HAP-1 (cell line): ENCODE data around the gene PYCARD.

ENCODE experiments used
- DNase-seq, 2 experiments: peaks; one replicate each; pipeline ENCODE4 v3.0.0-alpha.2; 2016 to 2020; ENCODE audit warnings: low spot score in 2 of 2
- H3K27me3 ChIP-seq: fragments of 250-450 bp; sonication (Bioruptor Pico); 2 replicates; pipeline ENCODE4 v1.5.1; 2020; ENCODE audit warnings: low read depth, mild to moderate bottlenecking, moderate library complexity
- H3K36me3 ChIP-seq: fragments of 250-450 bp; sonication (Bioruptor Pico); replicated peaks from 2 replicates; pipeline ENCODE4 v1.5.1; 2020; ENCODE audit warnings: mild to moderate bottlenecking
- H3K4me1 ChIP-seq: fragments of 250-450 bp; sonication (Bioruptor Pico); 2 replicates; pipeline ENCODE4 v1.5.1; 2020; ENCODE audit warnings: mild to moderate bottlenecking
- H3K4me3 ChIP-seq: fragments of 250-450 bp; sonication (Bioruptor Pico); 2 replicates; pipeline ENCODE4 v1.5.1; 2020; ENCODE audit warnings: mild to moderate bottlenecking, moderate library complexity
- H3K9me3 ChIP-seq: fragments of 250-450 bp; sonication (Bioruptor Pico); 2 replicates; pipeline ENCODE4 v1.5.1; 2020; ENCODE audit warnings: mild to moderate bottlenecking, moderate library complexity
- in situ Hi-C: fragments of 300-500 bp; cut with MboI; formaldehyde crosslinking; loops from 3 replicates; pipeline ENCODE4 v1.14.3; 2020; ENCODE audit warnings: low sequenced_read_pairs, inconsistent platforms, mixed read lengths

Gene PYCARD

DNA sequence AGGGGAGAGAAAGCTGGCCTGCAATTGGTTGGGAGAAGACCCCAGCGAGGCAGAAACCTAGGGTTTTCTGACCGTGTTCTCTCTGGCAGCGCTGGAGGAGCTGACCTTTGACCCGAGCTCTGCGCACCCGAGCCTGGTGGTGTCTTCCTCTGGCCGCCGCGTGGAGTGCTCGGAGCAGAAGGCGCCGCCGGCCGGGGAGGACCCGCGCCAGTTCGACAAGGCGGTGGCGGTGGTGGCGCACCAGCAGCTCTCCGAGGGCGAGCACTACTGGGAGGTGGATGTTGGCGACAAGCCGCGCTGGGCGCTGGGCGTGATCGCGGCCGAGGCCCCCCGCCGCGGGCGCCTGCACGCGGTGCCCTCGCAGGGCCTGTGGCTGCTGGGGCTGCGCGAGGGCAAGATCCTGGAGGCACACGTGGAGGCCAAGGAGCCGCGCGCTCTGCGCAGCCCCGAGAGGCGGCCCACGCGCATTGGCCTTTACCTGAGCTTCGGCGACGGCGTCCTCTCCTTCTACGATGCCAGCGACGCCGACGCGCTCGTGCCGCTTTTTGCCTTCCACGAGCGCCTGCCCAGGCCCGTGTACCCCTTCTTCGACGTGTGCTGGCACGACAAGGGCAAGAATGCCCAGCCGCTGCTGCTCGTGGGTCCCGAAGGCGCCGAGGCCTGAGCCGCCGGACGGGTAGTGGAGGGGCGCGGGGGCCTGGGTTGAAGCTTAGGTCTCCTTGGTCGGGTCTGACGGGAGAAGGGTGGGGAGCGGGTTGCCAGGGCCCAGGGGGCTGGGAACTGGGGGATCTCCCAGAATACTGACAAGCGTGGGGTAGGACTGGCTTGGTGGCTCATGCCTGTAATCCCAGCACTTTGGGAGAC lies 21.8 kb upstream of the PYCARD start:
- no peaks in the 10 kb centered on the region for H3K27me3 ChIP-seq
- no peak for DNase-seq
- in situ Hi-C loops: loop anchor here (25.0 kb wide), 1 partner anchor 638 kb away; the partner anchor contains the start of gene ZNF267

DNA sequence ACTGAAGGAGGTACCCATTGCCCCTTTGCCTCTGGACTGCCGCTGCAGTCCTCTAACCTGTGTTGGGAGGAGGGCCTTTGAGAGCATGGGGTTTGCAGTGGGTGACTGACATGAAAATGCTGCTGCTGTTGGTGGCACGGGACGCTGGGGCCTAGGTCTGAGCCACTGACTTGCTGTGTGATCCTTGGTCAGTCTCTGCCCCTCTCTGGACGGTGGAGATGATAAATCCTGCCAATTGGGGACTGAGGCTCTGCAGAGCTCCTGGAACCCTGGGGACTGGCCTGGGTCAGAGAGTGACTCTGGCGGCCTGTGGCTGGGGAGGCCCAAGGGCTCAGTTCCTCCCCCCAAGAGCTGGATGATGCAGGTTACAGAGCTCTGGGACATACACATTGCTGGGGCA lies 20.5 kb upstream of the PYCARD start:
- H3K4me1 ChIP-seq: no peaks in the 10 kb centered on the region
- in situ Hi-C loops: loop anchor here (25.0 kb wide), 1 partner anchor 639 kb away; the partner anchor contains the start of gene ZNF267
- H3K36me3 ChIP-seq: no peaks in the 10 kb centered on the region

More for the DNA sequence above, 21.8 kb upstream of the PYCARD start:
- Histone ChIP-seq H3K9me3 (no peaks in the 10 kb centered on the region), H3K4me1 (no peaks in the 10 kb centered on the region), H3K36me3 (no peaks in the 10 kb centered on the region), H3K4me3 (no peak overlapping the region)

DNA sequence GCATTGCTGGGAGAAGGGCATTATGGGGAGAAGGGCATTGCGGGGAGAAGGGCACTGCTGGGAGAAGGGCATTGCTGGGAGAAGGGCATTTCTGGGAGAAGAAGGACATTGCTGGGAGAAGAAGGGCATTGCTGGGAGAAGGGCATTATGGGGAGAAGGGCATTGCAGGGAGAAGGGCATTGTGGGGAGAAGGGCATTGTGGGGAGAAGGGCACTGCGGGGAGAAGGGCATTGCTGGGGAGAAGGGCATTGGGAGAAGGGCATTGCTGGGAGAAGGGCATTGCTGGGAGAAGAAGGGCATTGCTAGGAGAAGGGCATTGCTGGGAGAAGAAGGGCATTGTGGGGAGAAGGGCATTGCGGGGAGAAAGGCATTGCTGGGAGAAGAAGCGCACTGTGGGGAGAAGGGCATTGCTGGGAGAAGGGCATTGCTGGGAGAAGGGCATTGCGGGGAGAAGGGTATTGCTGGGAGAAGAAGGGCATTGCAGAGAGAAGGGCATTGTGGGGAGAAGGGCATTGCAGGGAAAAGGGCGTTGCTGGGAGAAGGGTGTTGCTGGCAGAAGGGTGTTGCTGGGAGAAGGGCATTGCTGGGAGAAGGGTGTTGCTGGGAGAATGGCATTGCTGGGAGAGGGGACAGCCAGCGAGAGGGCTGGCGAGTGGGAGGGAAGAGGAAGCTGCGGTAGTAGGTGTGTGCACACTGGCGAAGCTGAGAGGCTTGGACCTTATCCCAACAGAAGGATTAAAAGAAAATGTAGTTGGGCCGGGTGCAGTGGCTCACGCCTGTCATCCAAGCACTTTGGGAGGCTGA lies 19.0 kb upstream of the PYCARD start:
- Histone ChIP-seq H3K27me3 (no peaks in the 10 kb centered on the region), H3K4me3 (no peak overlapping the region)
- in situ Hi-C loops: loop anchor here (25.0 kb wide), 1 partner anchor 641 kb away; the partner anchor contains the start of gene ZNF267

More for the DNA sequence above, 20.5 kb upstream of the PYCARD start:
- H3K9me3 ChIP-seq: no peaks in the 10 kb centered on the region
- DNase-seq: no peak
- H3K27me3 ChIP-seq: no peaks in the 10 kb centered on the region
- H3K4me3 ChIP-seq: no peak overlapping the region

GRCh38 chr16:31219154-31219741 lies 16.7 kb upstream of the PYCARD start:
- Histone ChIP-seq H3K4me1 (no peaks in the 10 kb centered on the region), H3K4me3 (no peak overlapping the region), H3K9me3 (no peaks in the 10 kb centered on the region), H3K27me3 (no peaks in the 10 kb centered on the region), H3K36me3 (no peaks in the 10 kb centered on the region)
- in situ Hi-C loops: loop anchor here (25.0 kb wide), 1 partner anchor 643 kb away; the partner anchor contains the start of gene ZNF267
- no peak for DNase-seq

More for the DNA sequence above, 19.0 kb upstream of the PYCARD start:
- H3K9me3 ChIP-seq: no peaks in the 10 kb centered on the region
- no peaks in the 10 kb centered on the region for H3K36me3 ChIP-seq
- H3K4me1 ChIP-seq: no peaks in the 10 kb centered on the region
- no peak for DNase-seq

DNA sequence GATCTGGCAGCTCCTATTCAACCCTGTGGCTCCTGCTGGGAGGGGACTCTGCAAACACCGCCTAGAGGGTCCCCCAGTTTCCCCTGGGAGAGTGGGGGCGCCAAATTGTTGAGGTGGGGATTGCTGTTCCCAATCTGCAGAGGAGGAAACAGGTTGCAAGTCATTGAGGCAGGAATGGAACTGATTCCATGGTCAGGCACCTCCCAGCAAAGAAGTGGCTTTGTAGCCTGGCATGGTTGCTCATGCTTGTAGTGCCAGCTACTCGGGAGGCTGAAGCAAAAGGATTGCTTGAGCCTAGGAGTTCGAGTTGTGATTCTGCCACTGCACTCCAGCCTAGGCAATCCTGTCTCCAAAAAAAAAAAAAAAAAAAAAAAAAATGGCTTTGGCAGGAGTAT lies 14.6 kb upstream of the PYCARD start:
- in situ Hi-C loops: loop anchor here (25.0 kb wide), 1 partner anchor 645 kb away; the partner anchor contains the start of gene ZNF267
- Histone ChIP-seq H3K36me3 (no peaks in the 10 kb centered on the region), H3K9me3 (no peaks in the 10 kb centered on the region), H3K4me3 (no peak overlapping the region), H3K4me1 (no peaks in the 10 kb centered on the region), H3K27me3 (no peaks in the 10 kb centered on the region)
- DNase-seq: no peak

GRCh38 chr16:31216422-31217135 lies 14.0 kb upstream of the PYCARD start, which contains the start of gene PYDC1:
TSS of gene PYDC1 (minus strand) at chr16:31217135. CDS start at chr16:31217028, 107 bp downstream.
- no peak for DNase-seq
- in situ Hi-C loops: loop anchor here (25.0 kb wide), 1 partner anchor 646 kb away; the partner anchor contains the start of gene ZNF267
- Histone ChIP-seq H3K36me3 (no peaks in the 10 kb centered on the region), H3K9me3 (no peaks in the 10 kb centered on the region), H3K4me3 (no peak within 1 kb of the TSS), H3K4me1 (no peaks in the 10 kb centered on the region), H3K27me3 (no peaks in the 10 kb centered on the region)

DNA sequence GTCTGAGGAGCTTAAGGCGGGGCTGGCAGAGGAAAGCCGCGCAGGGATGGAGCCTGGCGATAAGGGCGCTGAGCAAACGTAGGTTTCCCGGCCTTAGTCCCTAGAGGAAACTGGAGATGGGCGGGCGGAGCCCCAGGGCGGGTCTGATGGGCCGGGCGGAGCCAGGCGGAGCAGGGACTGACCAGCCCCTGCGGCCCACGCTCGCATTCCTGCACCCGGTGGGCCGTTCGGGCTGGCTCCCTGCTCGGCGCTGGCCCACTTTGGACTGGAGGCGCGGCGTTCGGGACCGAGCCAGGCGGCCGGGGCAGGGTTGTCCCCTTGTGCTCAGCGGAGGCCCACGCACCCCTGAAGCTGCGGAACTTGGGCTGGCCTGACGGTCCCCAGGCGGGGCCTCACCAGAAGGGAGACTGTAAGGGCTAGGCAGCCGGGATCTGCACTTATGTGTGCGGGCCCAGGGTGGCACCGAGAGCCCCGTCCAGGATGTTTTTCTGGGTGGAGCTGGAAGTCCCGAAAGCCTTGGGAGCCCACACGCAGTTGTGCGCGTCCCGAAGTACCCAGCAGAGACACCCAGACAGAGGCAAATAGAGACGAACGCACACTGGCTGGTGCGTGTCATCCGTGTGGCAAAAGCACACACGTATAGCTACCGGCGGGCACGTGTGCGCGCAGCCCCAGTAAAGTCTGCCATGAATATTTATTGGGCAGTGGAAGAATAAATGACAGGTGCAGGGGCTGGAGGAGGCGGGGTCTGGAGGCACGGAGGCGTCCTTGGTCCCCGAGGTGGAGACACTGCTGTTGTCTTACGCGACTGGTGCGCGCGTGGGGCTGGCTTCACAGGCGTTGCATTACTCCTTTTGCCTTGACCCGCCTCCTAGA lies 13.0 kb upstream of the PYCARD start:
- no peaks in the 10 kb centered on the region for H3K4me1 ChIP-seq
- H3K27me3 ChIP-seq: no peaks in the 10 kb centered on the region
- no peaks in the 10 kb centered on the region for H3K36me3 ChIP-seq
- H3K9me3 ChIP-seq: no peaks in the 10 kb centered on the region
- no peak overlapping the region for H3K4me3 ChIP-seq
- DNase-seq: no peak
- in situ Hi-C loops: loop anchor here (25.0 kb wide), 1 partner anchor 647 kb away; the partner anchor contains the start of gene ZNF267

GRCh38 chr16:31214708-31215286 lies 12.2 kb upstream of the PYCARD start:
- Histone ChIP-seq H3K9me3 (no peaks in the 10 kb centered on the region), H3K36me3 (no peaks in the 10 kb centered on the region), H3K27me3 (no peaks in the 10 kb centered on the region), H3K4me1 (no peaks in the 10 kb centered on the region), H3K4me3 (no peak overlapping the region)
- DNase-seq: no peak
- in situ Hi-C loops: loop anchor here (25.0 kb wide), 1 partner anchor 648 kb away; the partner anchor contains the start of gene ZNF267

DNA sequence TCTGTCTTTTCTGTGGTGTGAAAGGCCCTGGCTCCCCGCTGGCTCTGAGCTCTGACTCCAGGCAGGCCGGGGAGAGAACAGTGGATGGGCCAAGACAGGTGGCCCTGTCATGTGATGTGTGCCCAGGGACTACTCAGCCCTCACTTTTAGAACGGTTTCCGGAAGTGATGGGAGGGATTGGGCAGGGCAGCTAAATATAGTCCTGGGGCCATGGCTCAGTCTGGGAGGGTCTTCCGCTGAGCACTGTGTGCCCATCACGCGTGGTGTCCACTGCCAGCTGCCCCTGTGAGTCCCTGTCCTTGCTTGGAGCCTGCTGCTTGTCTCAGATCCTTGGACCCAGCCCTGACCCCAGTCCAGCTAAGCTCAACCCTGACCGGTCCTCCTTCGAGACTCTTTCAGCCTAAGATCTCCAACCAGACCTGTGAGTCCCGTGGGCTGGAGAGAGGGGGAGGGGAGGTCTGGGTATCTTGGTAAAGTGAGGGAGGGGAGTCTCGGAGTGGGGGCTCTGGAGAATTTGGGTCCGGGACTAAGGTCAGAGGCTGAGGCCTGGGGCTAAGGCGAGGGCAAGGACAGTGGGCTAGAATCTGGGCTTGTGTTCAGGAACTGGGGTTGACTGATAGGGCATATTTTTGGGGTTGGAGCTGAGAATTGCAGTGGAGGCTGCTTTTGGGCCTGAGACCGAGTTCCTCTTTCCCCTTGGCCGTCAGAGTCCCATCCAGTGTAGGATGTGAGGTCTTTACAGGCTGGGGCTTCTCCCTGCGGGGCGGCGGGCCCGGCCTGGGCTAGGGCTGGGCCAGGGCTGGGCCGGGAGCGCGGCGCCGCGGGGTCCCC lies 11.5 kb upstream of the PYCARD start, which contains the start of gene TRIM72:
TRIM72 (plus strand) TSS at position 243 of the 831 bp plus-strand sequence. CDS start 620 bp downstream, outside the sequence.
- no peaks in the 10 kb centered on the region for H3K9me3 ChIP-seq
- no peaks in the 10 kb centered on the region for H3K27me3 ChIP-seq
- no peak for DNase-seq
- no peaks in the 10 kb centered on the region for H3K36me3 ChIP-seq
- no peak within 1 kb of the TSS for H3K4me3 ChIP-seq
- H3K4me1 ChIP-seq: no peaks in the 10 kb centered on the region
- in situ Hi-C loops: loop anchor here (25.0 kb wide), 1 partner anchor 648 kb away; the partner anchor contains the start of gene ZNF267

DNA sequence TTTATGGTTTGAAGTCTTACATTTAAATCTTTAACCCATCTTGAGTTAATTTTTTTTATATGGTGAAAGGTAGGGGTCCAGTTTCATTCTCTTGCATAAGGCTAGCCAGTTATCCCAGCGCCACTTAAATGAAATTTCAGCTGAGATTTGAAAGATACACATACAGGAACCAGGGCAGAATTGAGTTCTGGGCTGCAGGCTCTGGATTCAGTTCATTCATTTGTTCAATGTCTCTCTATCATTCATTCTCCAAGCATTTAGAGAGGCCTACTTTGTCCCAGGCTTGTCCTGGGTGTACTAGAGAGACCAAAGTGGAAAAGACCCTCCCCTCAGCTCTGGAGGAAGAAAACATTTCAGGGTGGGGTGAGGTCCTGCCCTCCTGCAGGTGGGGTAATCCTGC lies 10.8 kb upstream of the PYCARD start:
- H3K4me3 ChIP-seq: no peak overlapping the region
- H3K27me3 ChIP-seq: no peaks in the 10 kb centered on the region

GRCh38 chr16:31206776-31207175 lies 4.2 kb upstream of the PYCARD start:
- in situ Hi-C loops: loop anchor here (25.0 kb wide), 1 partner anchor 656 kb away; the partner anchor contains the start of gene ZNF267
- Histone ChIP-seq H3K9me3 (no peaks in the 10 kb centered on the region), H3K4me1 (no peaks in the 10 kb centered on the region; the same call in 1 of the 2 replicates), H3K36me3 (no peaks in the 10 kb centered on the region), H3K27me3 (peaks cover 10% of the 10 kb centered on the region; the same call in 1 of the 2 replicates), H3K4me3 (no peak overlapping the region)
- DNase-seq: no peak

More for the DNA sequence above, 10.8 kb upstream of the PYCARD start:
- no peak for DNase-seq
- Histone ChIP-seq H3K4me1 (no peaks in the 10 kb centered on the region), H3K36me3 (no peaks in the 10 kb centered on the region), H3K9me3 (no peaks in the 10 kb centered on the region)
- in situ Hi-C loops: loop anchor here (25.0 kb wide), 1 partner anchor 649 kb away; the partner anchor contains the start of gene ZNF267
